HTERT RPE-1 (cell line): ENCODE measurements around the gene NFYC.

ENCODE experiments used
- in situ Hi-C: fragments of 300-500 bp; cut with MboI; formaldehyde crosslinking; loops from 4 replicates; pipeline ENCODE4 v1.14.3; 2020; ENCODE audit warnings: low sequenced_read_pairs

NFYC gene

DNA sequence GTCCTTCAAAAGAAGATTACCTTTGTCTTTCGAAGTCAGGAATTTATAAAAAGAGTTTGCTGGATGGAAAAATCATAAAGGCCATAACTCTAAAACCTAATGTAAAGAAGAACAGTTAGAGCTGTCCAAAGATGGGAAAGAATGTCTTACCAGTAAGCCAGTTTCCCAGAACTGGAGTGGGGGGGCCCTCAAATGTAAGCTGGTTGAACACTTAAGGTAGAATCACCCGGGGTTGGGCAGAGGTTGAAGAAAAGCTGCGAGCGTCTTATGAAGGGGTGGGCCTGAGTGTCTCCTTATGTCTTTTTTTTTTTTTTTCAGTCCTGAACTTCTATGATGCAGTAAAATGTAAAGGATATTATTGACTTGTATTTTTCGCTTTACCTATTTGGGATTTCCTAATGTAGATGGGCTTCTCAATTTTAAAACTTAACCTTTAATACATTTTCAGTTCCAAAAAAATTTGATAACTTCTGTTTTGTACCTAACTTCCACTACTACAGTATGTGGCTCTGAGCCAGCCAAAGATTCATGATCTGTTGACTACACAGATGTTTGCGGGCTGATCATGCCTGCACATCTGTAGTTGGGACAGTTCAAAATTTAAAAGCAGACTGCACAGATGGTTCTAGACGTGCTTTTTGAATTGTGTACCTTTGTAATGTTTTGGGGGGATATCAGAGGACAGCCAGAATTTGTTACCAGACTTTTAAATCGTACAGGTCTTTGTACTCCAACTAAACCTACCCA, 43.6 kb downstream of the NFYC start:
- in situ Hi-C loops: no loop called here

DNA sequence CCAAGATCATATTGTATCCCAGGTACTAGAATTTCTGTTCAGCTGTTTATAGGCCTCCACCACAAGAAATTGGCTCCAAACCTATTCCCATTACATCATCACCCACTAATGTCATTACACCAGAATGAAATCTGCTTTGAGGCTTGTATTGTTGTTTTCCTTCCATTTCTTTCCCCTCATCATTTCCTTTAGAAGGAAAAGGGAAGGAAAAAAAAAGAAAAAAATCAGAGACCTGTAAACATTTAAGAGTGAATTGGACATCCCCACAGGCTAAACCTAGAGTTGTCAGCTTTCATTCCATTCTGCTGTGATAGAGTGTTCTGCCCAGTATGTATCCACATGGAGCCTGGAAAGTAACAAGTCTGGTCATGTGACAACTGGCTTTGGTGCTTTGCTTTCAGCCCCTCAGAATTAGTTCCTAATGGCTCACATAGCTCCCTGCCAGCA, 44.6 kb downstream of the NFYC start:
- in situ Hi-C loops: no loop called here

DNA sequence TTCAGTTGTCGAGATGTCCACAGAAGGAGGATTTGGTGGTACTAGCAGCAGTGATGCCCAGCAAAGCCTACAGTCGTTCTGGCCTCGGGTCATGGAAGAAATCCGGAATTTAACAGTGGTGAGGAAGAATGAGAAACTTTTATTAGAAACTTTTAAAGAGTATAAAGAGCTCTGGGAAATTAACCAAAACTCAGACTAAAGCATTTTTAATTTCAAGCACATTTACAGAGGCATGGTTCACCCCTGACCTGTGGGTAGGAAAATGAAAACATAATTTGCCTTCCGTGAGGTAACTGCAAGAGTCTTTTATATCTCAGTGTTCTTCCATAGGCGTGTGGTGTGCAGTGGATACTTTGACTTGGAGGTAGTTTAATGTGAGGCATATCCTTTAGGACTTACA, 47.3 kb downstream of the NFYC start:
- in situ Hi-C loops: no loop called here

DNA sequence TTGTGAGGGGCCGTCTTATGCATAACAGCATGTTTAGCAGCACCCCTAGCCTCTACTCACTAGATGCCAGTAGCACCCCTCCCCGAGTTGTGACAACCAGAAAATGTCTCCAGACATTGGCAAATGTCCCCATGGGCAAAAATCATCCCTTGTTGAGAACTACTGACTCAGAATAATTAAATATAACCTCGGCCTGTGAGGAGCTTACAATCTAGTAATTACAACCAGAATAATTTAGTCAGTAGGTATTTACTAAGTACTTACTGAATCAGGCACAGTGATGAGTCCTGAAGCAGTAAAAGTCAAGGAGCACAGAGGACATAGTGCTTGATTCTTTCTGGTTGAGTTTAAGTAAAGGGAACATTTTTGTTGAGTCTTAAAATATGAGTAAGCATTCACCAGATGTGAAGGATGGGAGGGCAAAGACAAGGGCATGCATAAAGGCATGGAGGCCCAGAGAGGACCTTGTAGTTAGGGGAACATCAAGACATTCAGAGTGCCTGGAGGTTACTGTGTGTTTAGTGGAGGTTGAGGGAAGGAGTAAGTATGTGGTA, 48.0 kb downstream of the NFYC start:
- in situ Hi-C loops: no loop called here

GRCh38 chr1:40740039-40740996, 48.8 kb downstream of the NFYC start:
- in situ Hi-C loops: no loop called here

DNA sequence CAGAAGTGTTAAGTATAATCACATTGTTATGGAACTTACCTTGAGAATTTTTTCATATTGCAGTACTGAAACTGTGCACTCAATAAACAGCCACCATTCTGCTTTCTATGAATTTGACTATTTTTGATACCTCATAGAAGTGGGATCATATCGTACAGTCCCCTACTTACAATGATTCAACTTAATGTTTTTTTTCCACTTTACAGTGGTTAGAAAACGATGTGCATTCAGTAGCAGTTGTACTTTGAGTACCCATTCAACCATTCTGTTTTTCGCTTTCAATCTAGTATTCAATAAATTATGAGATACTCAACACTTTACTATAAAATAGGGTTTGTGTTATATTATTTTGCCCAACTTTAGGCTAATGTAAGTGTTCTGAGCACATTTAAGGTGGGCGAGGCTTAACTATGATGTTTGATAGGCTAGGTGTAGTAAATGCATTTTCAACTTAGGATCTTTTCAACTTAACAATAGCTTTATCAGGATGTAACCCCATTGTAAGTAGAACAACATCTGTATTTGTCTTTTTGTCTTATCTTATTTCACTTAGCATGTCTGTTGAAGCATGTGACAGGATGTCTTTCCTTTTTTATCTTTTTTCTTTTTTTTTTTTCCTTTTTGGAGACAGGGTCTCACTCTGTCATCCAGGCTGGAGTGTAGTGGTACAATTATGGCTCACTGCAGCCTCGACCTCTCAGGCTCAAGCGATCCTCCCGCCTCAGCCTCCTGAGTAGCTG, 49.7 kb downstream of the NFYC start:
- in situ Hi-C loops: no loop called here

GRCh38 chr1:40742363-40743061, 51.0 kb downstream of the NFYC start:
- in situ Hi-C loops: no loop called here

DNA sequence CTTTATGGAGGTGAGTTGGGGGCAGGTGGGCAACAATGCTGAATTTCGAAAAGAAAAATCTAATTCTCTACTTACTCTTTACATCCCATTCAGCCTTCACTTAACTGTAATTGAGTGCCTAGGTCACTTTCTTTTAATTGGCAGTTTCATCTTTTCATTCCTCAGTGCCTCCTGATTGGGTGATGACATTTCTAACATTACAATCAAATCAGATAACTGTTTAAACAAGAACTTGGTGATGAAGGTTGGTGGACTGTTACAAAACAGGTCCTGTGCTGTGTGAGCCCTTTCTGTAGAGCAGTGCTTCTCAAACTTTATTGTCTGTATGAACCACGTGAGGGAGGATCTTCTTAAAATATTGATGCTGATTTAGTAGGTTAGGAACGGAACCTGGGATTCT, 51.9 kb downstream of the NFYC start:
- in situ Hi-C loops: no loop called here

DNA sequence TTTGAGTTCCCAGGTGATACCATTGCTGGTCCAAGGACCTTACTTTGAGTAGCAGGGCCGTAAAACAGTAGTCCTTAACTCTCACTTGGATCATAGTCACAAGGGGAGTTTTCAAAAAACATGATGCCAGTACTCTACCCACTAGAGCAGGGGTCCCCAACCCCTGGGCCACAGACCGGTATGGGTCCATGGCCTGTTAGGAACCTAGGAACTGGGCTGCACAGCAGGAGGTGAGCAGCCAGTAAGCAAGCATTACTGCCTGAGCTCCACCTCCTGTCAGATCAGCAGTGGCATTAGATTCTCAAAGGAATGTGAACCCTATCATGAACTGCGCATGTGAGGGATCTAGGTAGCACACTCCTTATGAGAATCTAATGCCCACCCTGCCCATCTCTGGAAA, 52.4 kb downstream of the NFYC start:
- in situ Hi-C loops: no loop called here

DNA sequence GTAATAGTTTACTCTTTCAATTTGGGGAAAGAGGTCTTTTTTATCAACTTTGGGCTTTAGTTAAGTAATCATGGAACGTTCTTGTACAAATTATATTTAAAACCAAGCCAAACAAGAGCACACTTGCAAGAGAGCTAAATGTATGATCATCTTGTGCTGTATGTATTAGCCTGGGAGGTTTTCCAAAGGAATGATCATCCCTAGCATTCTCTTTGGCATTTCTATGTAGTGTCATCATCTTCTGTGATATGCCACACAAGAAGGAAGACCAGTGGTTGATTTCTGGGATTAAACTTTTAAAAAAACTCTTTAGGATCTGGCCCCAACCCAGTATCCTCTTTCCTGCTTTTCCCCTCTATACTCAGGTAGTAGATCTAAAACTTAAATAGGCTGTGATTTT, 53.7 kb downstream of the NFYC start:
- in situ Hi-C loops: no loop called here

- in situ Hi-C loops: no loop called here
Observed at GRCh38 chr1:40746344-40747090, 55.0 kb downstream of the NFYC start.

DNA sequence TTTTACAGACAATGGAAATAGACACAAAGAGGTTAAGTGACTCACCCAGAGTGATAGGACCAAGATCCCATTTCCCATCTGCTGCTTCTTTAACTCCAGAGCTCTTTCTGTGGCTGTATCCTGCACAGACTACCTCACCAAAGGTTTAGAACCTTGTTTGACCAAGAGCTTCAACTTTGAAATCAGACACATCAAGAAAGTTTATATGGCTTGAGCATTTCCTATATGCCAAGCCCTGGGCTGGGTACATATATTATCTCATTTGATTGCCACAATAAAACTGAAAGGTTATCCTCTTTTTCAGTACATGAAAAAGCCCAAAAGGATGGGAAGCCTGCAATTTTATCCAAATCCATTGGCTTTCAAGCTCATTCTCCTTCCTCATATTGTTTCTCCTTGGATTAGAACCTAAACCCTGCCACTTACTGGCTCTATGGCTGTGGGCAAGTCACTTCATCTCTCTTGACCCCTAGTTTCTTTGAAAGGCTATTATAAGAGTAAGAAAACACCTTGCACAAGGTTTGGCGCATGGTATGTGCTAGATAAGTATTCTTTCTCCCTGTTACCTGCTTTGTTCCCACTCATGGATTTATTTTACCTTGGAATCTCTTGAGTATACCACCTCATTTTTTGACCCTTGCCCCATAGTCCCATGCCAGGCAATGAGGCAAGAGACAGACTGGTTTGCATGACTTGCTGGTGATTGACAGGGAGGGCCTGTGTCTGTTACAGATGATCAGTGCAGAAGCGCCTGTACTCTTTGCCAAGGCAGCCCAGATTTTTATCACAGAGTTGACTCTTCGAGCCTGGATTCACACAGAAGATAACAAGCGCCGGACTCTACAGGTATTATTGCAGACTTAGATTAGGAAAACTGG, 57.6 kb downstream of the NFYC start:
- in situ Hi-C loops: no loop called here

DNA sequence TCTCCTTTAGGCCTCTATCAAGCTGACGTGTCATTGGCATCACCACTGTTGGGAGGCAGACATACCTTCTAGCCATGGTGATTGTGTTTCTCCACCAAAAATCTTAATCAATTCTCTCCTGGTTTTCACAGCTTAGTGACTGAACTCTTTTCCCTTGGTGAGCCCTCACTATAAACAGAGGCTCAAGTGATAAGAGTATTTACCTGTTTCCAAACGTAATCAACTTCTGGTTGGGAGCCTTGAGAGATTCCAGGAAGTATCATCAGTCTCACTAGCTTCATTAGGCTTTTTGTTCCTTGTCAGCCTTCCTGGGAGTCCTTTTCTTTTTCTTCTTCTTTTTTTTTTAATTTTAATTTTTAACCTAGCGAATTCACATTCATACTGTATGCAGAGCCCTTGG, 58.3 kb downstream of the NFYC start:
- in situ Hi-C loops: no loop called here

DNA sequence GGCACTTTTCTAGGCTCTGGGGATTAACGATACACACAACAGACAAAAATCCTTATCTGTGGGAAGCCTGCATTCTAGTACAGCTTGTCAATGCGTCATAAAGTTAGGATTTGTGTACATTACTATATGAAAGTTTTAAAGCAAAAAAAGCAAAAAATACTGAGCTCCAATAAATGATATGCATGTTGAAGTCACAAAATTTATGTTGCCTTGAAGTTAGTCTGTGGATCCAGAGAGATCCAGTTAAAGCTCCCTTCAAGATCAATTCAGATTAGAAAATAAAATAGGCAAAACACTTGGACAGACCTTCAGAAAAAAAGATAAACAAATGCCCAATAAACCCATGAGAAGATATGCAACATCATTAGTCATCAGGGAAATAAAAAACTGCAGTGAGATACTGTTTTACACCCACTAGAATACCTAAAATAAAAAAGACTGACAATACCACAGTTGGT, 59.0 kb downstream of the NFYC start:
- in situ Hi-C loops: no loop called here

GRCh38 chr1:40751802-40752201, 60.3 kb downstream of the NFYC start:
- in situ Hi-C loops: no loop called here

- in situ Hi-C loops: no loop called here
Observed at GRCh38 chr1:40753142-40753882, 61.8 kb downstream of the NFYC start.

DNA sequence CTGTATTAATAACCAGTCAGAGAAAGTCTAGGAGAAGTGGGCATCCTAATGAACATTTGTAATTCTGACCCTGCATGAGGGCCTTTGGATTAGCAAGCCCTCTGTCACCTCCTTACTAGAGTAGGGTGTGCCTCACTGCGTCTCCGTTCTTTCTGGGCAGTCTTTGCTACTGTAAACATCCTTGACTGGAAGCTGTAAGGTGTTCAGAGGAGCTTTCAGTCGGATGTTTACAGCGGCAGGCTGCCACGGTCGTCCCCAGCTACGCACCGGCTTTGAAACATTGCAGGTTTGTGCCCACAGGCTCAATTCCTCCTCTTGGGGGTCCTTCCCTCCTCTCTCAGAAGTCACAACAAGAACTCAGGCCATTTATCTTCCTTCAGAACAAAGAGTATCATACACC, 62.7 kb downstream of the NFYC start:
- in situ Hi-C loops: no loop called here

- in situ Hi-C loops: no loop called here
Observed at GRCh38 chr1:40755067-40755466, 63.6 kb downstream of the NFYC start.
